Epithelial cell of proximal tubule (primary cell): ENCODE data around the gene TMPRSS4. TPM values are rescaled to one million over a fixed set of nuclear protein-coding genes. Genes with fewer than 3 reads are reported as not detected.

ENCODE experiments used
- DNase-seq: peaks from one replicate; pipeline ENCODE4 v3.0.0-alpha.2; 2011; ENCODE audit warnings: low read depth
- H3K4me3 ChIP-seq: 2 replicates; pipeline ENCODE4 v1.5.1; 2011; ENCODE audit warnings: low read depth, mild to moderate bottlenecking, low read length
- total RNA-seq: library from RNA; depleted of rRNA; stranded (reverse); fragments of >200 nt; gene quantifications from 2 replicates; pipeline ENCODE4 v1.2.3, GENCODE V29; 2015
- TF ChIP-seq, protein P1 (sequence below): conservative IDR thresholded peaks from 2 replicates; pipeline ENCODE4 v1.5.1; 2012; ENCODE audit warnings: low read depth, mild to moderate bottlenecking, low read length

The TMPRSS4 gene
- total RNA-seq, 1 donor from 2014 or later, result 26.6 TPM

DNA sequence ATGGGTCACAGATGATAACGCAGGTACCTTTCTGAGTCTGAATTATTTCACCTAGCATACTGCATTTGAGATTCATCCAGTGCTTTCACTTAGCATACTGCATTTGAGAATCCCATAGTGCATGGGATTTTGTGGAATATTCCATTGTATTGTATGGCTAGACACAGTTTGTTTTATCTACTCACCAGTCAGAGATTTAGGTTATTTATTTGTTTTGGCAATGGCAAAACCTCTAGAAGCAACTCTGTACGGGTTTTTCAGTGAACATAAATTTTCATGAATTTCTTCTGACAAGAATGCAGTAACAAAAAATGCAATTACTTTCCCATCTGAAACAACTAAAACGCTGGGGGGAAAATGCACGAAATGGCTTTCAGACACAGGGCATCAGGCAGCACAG lies 51.4 kb downstream of the TMPRSS4 start:
- no peak overlapping the region for H3K4me3 ChIP-seq
- TF ChIP-seq, protein P1, sequence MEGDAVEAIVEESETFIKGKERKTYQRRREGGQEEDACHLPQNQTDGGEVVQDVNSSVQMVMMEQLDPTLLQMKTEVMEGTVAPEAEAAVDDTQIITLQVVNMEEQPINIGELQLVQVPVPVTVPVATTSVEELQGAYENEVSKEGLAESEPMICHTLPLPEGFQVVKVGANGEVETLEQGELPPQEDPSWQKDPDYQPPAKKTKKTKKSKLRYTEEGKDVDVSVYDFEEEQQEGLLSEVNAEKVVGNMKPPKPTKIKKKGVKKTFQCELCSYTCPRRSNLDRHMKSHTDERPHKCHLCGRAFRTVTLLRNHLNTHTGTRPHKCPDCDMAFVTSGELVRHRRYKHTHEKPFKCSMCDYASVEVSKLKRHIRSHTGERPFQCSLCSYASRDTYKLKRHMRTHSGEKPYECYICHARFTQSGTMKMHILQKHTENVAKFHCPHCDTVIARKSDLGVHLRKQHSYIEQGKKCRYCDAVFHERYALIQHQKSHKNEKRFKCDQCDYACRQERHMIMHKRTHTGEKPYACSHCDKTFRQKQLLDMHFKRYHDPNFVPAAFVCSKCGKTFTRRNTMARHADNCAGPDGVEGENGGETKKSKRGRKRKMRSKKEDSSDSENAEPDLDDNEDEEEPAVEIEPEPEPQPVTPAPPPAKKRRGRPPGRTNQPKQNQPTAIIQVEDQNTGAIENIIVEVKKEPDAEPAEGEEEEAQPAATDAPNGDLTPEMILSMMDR, result no peak
- DNase-seq, result no peak

DNA sequence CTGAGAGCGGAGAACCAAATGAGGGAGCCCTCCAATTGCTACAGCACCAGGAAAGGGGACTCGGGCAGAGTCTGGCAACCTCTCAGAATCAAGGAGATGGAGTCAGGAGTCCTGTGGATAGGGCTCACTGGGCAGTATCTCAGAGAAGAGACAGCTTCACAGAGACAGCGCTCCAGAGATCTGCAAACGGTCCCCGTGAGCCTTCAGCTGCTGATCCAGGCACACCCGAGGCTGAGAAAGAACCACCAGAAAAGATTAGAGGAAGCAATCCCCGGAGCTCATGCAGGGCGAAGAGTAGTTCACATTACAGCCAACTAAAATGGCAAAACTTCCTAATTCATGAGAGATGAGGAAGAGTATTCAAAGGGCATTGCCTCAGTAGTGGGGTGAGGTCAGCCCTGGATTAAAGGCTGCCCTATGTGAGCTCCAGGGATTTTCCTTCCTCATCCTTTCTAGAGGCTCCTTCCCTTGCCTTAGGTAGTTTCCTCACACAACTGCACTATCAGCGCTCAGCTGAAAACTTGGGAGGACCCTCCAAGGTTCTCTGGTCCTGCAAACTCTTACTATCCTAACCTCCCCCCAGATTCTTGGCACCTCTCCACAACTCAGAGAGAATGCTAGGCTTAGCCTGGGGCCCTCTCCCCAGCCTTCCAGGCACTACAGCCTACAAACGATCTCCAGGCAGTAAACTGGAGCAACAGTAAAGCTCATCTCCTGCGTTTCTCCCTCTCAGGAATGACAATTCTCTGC lies 52.0 kb downstream of the TMPRSS4 start:
- no peak for DNase-seq

DNA sequence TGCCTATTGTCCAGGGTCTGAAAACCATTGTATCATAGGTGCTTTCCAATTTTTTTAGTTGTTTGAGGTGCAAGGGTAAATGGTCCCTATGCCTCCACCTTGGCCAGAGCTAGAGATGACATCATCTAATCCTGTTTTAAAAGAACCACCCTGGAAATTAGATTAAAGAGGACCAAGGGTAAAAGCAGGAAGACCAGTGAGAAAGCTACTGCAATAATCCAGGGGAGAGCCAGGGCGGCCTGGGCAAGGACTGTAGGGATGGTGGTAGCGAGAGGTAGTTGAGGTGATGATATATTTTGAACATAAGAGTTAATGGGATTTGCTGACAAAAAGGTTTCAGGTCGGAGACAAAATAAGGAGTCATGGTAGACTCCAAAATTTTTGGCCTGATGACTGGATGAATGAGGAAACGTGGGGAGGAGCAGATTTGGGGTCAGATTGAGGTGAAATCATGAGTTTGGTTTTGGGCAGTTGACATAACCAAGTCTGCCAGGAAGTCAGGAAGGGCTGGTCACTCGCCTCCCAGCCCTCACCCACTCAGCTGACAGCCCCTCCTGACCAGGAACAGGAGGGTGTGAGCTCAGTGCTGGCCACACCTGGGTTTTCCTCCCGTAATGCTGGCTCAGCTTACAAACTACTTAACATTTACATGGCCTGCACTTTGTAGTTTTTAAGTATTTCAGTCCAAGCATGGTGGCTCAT lies 52.7 kb downstream of the TMPRSS4 start:
- H3K4me3 ChIP-seq, result no peak overlapping the region
- TF ChIP-seq, protein P1, result no peak
- DNase-seq, result no peak

More for the DNA sequence above, 52.0 kb downstream of the TMPRSS4 start:
- TF ChIP-seq, protein P1, result no peak
- H3K4me3 ChIP-seq, result no peak overlapping the region

DNA sequence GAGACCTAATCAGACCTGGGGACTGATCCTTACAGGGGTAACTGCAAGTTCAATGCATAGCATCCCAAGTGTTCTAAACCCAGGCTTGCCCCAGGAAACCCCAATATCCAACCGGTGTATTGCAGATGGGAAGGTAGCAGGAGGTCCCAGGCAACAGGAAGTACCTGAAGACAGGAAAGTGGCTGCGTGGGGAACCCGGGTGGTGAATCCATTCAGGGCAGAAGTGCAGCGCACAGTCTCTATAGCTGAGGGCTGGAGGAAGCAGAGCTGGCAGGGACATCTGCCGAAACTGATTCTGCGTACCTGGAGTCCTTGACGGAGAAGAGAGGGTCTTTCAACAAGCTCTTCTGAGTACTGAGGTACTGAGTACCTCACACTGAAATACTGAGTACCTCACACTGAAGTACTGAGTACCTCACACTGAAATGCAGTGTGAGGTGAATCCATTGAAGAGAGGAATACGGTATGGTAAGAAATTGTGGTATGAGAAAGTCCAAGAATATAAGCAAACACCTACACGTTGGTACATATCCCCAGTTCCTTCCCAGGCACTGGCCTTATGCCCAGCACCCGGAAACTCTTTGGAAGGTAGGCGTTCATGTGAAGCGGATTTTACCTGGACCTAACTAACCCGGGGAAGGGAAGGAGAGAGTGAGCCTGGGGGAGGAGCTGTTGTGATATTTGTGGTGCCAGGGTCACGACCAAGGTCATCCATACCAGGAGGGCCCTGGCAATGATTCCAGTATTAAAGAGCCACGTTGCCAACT lies 55.7 kb downstream of the TMPRSS4 start:
- no peak for DNase-seq
- H3K4me3 ChIP-seq, result no peak overlapping the region
- TF ChIP-seq, protein P1, result no peak

DNA sequence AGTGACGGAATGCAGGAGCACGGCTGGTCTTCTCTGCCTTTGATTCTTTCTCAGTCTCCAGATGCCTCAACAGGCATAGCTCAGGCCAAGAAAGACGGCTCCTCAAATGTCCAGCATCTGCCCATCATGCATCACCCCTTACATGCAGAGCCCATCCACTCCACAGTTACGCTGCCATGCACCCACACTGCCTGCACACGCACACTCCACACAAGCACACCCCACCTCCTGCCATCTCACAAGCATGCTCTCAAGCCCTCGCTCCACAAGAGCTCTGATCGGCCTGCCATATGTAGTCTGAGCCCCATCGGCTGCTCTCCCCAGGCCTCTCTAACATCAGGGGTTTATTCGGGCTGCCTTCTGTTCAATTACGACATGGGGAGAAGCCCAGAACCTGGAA lies 56.9 kb downstream of the TMPRSS4 start:
- no peak for DNase-seq
- TF ChIP-seq, protein P1, result no peak
- no peak overlapping the region for H3K4me3 ChIP-seq

DNA sequence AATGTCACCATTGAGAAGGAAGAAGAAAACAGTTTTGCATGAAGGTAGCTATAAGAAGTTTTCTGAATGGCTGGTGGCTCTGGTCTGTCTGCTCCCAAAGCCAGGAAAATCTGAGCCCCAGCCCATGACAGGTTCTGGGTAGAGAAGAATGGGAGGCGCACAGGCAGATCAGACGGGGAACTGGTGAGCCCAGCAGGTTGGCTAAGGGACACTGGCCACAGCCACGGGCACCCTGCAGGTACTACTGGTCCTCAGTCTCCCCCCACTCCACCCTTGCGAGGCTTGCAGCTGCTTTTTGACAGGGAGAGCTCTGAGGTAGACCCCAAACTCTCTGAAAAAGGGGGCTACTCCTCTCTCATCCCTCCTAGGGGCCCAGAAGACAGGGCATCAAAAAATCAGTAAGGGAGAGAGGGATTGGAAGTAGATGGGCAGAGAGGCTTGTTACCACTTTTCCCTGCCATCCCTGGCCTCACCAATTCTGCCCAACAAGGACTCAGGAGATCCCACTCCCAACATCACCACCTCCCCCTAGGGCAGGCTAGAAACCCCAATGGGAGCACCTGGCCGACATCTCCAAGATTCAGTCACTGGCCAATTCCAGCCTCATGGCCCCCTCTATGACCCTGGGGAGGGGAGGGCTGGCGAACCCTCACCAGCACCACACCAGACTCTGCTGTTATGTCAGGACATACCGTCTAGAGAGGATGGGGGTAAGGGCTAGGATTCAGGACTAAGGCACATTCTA lies 58.3 kb downstream of the TMPRSS4 start:
- H3K4me3 ChIP-seq, result no peak overlapping the region
- TF ChIP-seq, protein P1, result no peak
- DNase-seq, result no peak
